ENCODE measurements around the gene AVPI1. TPM values are rescaled to one million over a fixed set of nuclear protein-coding genes. Genes with fewer than 3 reads are reported as not detected.

The AVPI1 gene
- total RNA-seq, 2 experiments from 2014 or later = 10.7 to 11.6 TPM

DNA sequence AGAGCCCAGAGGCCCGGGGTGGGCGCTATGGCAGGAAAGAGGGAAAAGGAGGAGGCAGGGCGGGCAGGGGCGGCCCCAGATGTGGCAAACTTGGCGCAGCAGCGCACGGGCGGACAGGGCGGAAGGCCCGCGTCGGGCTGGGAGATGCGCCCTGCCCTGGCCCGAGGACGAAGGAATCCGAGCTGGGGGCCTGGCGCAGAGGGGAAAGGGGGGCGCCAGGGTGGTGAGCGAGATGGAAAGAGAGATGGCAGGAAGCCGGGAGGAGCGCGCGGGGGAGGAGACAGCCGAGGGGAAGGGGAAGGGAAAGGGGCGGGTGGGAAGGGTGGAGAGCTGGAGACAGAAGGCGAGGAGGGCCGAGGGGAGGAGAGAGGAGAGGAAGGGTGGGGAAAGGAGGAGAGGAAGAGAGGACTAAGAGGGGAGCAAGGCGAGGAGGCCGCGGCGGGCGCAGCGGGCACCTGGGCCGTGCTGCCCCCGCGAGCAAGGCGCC lies 26.3 kb upstream of the AVPI1 start, which contains the start of gene MARVELD1:
MARVELD1 (plus strand) TSS at position 392 of the 487 bp plus-strand sequence. CDS start 147 bp downstream, outside the sequence.
- H3K36me3 Mint-ChIP-seq (ENCODE audit: low read depth) = no peaks in the 10 kb centered on the region
- Histone ChIP-seq H3K9me3 (ENCODE audit: control insufficient read depth in 1 of 2, insufficient read depth in 1 of 2, low read length in 2 of 2) (no peaks in the 10 kb centered on the region), H3K36me3 (ENCODE audit: insufficient read depth, low read length) (no peaks in the 10 kb centered on the region), H3K27me3 (ENCODE audit: control insufficient read depth in 1 of 2, insufficient read depth in 2 of 2, low read length in 2 of 2) (peaks cover 0 to 7% of the 10 kb centered on the region in 2 experiments), H3K4me1 (ENCODE audit: insufficient read depth, low read length) (peaks cover 22% of the 10 kb centered on the region), H3K27ac (ENCODE audit: low read depth in 1 of 2, low read length in 2 of 2) (no peak within 1 kb of the TSS), H3K4me3 (ENCODE audit: low read length) (peak within 1 kb of the TSS; percentile 67)
- H3K27ac Mint-ChIP-seq = peak within 1 kb of the TSS; percentile 35
- TF ChIP-seq, protein P1, sequence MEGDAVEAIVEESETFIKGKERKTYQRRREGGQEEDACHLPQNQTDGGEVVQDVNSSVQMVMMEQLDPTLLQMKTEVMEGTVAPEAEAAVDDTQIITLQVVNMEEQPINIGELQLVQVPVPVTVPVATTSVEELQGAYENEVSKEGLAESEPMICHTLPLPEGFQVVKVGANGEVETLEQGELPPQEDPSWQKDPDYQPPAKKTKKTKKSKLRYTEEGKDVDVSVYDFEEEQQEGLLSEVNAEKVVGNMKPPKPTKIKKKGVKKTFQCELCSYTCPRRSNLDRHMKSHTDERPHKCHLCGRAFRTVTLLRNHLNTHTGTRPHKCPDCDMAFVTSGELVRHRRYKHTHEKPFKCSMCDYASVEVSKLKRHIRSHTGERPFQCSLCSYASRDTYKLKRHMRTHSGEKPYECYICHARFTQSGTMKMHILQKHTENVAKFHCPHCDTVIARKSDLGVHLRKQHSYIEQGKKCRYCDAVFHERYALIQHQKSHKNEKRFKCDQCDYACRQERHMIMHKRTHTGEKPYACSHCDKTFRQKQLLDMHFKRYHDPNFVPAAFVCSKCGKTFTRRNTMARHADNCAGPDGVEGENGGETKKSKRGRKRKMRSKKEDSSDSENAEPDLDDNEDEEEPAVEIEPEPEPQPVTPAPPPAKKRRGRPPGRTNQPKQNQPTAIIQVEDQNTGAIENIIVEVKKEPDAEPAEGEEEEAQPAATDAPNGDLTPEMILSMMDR (IDR thresholded peaks at IDR 0.05) = no peak
- H3K27me3 Mint-ChIP-seq = peaks cover 33% of the 10 kb centered on the region
- ChIA-PET CTCF (interaction anchor here (1.1 kb wide), 1 partner anchor 23 kb away, joined by 5 read pairs; the partner anchor contains the start of gene ZFYVE27), POLR2A (interaction anchor here (2.4 to 2.6 kb wide), 2 partner anchors 23 to 27 kb away, joined by 13 to 14 read pairs; partner anchors contain the start of genes AVPI1 and ZFYVE27)
- DNase-seq (peak in 2 of 14 experiments; percentile 0 to 10), ATAC-seq (ENCODE audit: poor library complexity) (no peak)
- H3K9me3 Mint-ChIP-seq = no peaks in the 10 kb centered on the region
- peaks cover 15% of the 10 kb centered on the region for H3K4me1 Mint-ChIP-seq (ENCODE audit: low read depth)
- H3K4me3 Mint-ChIP-seq = peak within 1 kb of the TSS; percentile 100
- intact Hi-C loops (cut with DNase I, micrococcal nuclease) = loop anchor here (5.0 kb wide), 1 partner anchor 36 kb away; no protein-coding TSS in a partner anchor

DNA sequence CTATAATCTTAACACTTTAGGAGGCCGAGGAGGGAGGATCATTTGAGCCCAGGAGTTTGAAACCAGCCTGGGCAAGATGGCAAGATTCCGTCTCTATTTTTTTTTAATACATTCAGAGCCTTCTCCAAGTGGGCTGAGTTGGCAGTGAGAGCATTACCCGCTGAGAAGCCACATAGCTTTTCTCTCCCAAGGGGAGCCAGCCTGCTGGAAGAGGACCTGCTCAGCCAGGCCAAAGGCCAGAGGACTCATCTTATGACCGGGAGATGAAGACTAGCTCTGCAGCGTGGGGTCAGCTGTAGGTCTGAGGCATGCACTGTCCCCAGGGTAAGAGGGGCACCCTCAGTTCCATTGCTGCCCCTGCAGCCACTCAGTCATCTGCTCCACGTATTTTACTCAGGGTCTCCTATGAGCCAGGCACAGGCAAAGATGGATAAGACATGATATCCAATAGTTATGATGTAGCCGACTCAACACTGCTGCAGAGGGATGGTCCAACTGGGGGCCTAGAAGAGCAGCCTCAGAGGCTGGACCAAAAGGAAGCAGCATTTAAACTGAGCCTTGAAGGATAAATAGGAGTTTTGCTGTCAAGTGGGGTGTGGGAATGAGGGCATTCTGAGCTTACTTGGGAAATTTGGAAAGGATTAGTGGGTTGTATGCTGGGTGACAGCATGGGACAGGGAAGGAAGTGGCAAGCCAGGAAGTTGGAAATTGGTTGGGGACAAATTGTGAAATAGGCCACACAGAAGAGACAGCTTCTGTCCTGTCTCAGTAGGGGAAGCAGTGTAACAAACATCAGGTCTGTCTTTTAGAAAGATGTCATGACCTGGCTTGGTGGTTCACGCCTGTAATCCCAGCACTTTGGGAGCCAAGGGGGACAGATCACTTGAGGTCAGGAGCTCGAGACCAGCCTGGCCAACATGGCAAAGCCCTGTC lies 24.9 kb upstream of the AVPI1 start:
- Mint-ChIP-seq H3K9me3 (no peaks in the 10 kb centered on the region), H3K4me3 (peak overlapping the region; percentile 86), H3K4me1 (ENCODE audit: low read depth) (peaks cover 15% of the 10 kb centered on the region), H3K27ac (no peak overlapping the region), H3K27me3 (peaks cover 40% of the 10 kb centered on the region), H3K36me3 (ENCODE audit: low read depth) (no peaks in the 10 kb centered on the region)
- TF ChIP-seq, protein P1 (IDR thresholded peaks at IDR 0.05) = no peak
- intact Hi-C loops (cut with DNase I, micrococcal nuclease) = loop anchor here (5.0 kb wide), 1 partner anchor 35 kb away; no protein-coding TSS in a partner anchor
- CTCF ChIA-PET = interaction anchor here (0.7 to 2.8 kb wide), 2 partner anchors 10 to 14 kb away, joined by 3 to 7 read pairs; no protein-coding TSS in a partner anchor
- H3K27me3 ChIP-seq (ENCODE audit: control insufficient read depth in 1 of 2, insufficient read depth in 2 of 2, low read length in 2 of 2) = peaks cover 0 to 7% of the 10 kb centered on the region in 2 experiments
- no peaks in the 10 kb centered on the region for H3K36me3 ChIP-seq (ENCODE audit: insufficient read depth, low read length)
- H3K4me3 ChIP-seq (ENCODE audit: low read length) = no peak overlapping the region
- POLR2A ChIA-PET = no interaction called here
- peaks cover 22% of the 10 kb centered on the region for H3K4me1 ChIP-seq (ENCODE audit: insufficient read depth, low read length)
- ATAC-seq (ENCODE audit: poor library complexity) (no peak), DNase-seq (no peak)
- H3K9me3 ChIP-seq (ENCODE audit: control insufficient read depth in 1 of 2, insufficient read depth in 1 of 2, low read length in 2 of 2) = no peaks in the 10 kb centered on the region
- no peak overlapping the region for H3K27ac ChIP-seq (ENCODE audit: low read depth in 1 of 2, low read length in 2 of 2)

Data from CD4-positive, alpha-beta T cell (primary cell).